NCI-H1092 treated with DMSO at 0.1 percent for 48 hours (cell line): ENCODE data around the gene SLC39A3.

Source experiments
- DNase-seq: peaks from one replicate; lab custom pipeline; 2025; lab: John Stamatoyannopoulos, UW

The SLC39A3 gene

GRCh38 chr19:2747349-2747748, 7.5 kb upstream of the SLC39A3 start:
- no peak for DNase-seq

GRCh38 chr19:2744113-2744512, 4.3 kb upstream of the SLC39A3 start:
- no peak for DNase-seq

GRCh38 chr19:2743099-2743498, 3.3 kb upstream of the SLC39A3 start:
- no peak for DNase-seq

GRCh38 chr19:2740314-2740656, 468 bp upstream of the SLC39A3 start:
- no peak for DNase-seq

GRCh38 chr19:2736550-2737190, 3.1 kb downstream of the SLC39A3 start:
- no peak for DNase-seq

GRCh38 chr19:2735374-2735773, 4.4 kb downstream of the SLC39A3 start:
- DNase-seq: no peak

GRCh38 chr19:2734589-2735288, 5.1 kb downstream of the SLC39A3 start:
- no peak for DNase-seq

GRCh38 chr19:2733930-2734588, 5.8 kb downstream of the SLC39A3 start:
- no peak for DNase-seq

- no peak for DNase-seq
Observed at GRCh38 chr19:2732883-2733282, 6.9 kb downstream of the SLC39A3 start.

GRCh38 chr19:2732157-2732725, 7.6 kb downstream of the SLC39A3 start:
- DNase-seq: no peak

- no peak for DNase-seq
Observed at GRCh38 chr19:2731181-2731995, 8.4 kb downstream of the SLC39A3 start.

GRCh38 chr19:2729943-2730818, 9.6 kb downstream of the SLC39A3 start:
- no peak for DNase-seq

- no peak for DNase-seq
Observed at GRCh38 chr19:2728783-2729387, 10.9 kb downstream of the SLC39A3 start.

GRCh38 chr19:2727640-2727944, 12.2 kb downstream of the SLC39A3 start:
- no peak for DNase-seq

- DNase-seq: no peak
Observed at GRCh38 chr19:2726904-2727639, 12.7 kb downstream of the SLC39A3 start.

GRCh38 chr19:2726160-2726855, 13.5 kb downstream of the SLC39A3 start:
- no peak for DNase-seq

GRCh38 chr19:2724148-2724557, 15.7 kb downstream of the SLC39A3 start:
- DNase-seq: no peak

- DNase-seq: no peak
Observed at GRCh38 chr19:2723747-2724146, 16.1 kb downstream of the SLC39A3 start.

- no peak for DNase-seq
Observed at GRCh38 chr19:2723345-2723715, 16.5 kb downstream of the SLC39A3 start.
